Measurements from ENCODE around the gene ZFYVE28.
A peak's percentile ranks its signal among the peaks of the same experiment; 100 is the strongest.

ZFYVE28 gene

DNA sequence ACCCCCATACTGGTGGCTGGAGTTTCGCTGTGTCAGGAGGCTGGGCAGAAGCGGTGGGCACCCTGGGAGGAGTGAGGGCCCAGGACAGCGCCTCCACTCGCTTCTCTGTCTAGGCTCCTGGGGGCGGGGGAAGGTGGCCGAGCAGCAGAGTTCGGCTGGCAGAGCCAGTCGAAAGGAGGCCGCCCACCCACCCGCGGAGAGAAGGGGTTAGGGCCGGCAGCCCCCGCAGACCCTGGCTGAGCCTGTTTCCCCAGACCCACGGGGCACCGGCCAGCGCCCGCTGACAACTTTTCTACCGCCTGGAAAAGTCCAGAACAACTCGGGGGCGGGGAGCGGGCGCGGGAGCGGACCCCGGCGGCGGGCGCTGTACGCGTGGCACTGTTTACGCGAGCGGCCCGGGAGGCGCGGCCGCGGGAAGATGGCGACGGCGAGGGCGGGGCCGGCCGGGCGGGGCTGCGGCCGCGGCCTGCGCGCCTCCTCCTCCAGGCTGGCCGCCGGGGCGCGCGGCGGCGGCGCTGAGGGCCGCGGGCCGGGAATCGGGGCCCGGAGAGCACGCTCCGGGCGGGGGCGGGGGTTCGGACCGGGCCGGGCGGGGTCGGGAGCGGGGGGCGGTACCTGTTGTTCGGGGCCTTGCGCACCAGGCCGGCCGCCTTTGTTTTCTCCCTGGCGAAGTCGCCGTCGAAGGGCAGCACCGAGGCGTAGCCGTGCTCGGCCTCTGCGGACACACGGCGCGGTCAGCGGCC lies 157.2 kb downstream of the ZFYVE28 start:
- TF ChIP-seq, protein P1, sequence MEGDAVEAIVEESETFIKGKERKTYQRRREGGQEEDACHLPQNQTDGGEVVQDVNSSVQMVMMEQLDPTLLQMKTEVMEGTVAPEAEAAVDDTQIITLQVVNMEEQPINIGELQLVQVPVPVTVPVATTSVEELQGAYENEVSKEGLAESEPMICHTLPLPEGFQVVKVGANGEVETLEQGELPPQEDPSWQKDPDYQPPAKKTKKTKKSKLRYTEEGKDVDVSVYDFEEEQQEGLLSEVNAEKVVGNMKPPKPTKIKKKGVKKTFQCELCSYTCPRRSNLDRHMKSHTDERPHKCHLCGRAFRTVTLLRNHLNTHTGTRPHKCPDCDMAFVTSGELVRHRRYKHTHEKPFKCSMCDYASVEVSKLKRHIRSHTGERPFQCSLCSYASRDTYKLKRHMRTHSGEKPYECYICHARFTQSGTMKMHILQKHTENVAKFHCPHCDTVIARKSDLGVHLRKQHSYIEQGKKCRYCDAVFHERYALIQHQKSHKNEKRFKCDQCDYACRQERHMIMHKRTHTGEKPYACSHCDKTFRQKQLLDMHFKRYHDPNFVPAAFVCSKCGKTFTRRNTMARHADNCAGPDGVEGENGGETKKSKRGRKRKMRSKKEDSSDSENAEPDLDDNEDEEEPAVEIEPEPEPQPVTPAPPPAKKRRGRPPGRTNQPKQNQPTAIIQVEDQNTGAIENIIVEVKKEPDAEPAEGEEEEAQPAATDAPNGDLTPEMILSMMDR (IDR thresholded peaks at IDR 0.05; ENCODE audit: extremely low read depth, missing control alignments) = no peak
- peak; percentile 86 for DNase-seq (ENCODE audit: low spot score)

DNA sequence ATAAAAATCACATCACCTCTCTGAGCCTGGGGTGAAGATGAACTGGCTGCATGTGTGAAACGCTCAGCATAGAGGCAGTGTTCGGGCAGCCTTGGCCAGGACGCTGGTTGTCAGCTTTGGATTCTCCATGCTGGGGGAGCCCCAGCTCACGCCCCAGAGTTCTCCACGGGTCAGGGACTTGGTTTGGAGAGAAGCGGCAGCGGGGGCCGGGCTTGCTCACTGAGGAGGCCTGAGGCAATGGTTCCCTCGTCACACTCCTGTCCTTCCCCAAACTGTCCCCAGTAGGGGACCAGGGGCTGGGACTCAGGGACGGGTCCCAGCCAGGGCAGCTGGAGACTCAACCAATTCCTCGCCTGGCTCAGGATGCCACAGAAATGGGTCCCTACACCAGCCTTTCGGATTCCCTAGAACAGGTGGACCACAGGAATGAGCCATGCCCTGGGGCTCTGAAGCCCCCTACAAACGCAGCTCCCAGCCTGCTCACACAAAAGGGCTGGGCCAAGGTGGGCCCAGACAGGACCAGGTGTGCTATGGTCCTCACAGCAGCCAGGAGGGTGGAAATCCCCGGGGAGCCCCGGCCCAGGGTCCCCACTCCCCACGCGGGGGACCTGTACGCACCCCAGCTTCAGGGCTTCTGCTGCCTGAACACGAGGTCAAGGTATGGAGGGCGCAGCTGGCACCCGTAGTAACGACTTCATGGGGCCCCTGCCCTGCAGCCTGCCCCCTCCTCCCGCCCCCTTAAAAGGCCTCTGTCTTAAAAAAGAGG lies 157.9 kb downstream of the ZFYVE28 start:
- TF ChIP-seq, protein P1 (IDR thresholded peaks at IDR 0.05; ENCODE audit: extremely low read depth, missing control alignments) = no peak
- no peak for DNase-seq (ENCODE audit: low spot score)

DNA sequence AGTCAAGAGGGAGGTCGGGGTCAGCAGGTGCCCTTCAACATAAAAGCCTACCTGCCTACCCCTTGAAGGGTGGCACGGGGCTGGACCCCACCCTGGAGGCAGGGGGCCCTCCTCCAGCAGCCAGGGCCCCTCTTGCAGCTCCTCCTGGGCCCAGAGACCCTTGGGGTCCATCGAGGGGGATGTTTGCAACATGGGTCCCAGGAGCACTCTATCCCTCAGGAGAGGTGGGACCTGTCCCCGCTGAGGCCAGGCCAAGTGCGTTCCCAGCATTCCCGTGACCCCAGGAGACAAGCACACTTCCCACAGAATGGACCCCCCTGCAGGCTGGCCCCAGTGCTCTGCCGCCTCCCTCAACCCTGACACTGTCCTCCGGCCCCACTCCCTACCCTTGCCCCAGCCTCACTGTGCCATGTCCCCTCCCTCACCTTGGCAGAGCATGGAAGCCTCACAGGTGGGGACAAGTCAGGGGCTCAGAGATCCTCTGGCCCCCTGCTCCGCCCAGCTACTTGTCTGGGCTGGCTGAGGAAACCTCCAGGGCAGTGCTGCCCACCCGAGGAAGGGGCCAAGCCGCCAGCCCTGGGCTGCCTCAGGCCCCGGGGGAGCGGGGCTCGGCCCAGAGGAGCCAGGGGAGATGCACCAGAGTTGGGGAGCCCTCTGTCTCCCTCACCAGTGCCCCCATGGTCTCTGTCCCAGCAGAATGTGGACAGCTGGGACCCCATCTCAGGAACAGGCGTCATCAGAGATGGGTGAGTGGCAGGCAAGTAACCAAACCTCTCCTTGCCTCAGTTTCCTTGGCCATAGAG lies 158.7 kb downstream of the ZFYVE28 start:
- TF ChIP-seq, protein P1 (IDR thresholded peaks at IDR 0.05; ENCODE audit: extremely low read depth, missing control alignments) = no peak
- DNase-seq (ENCODE audit: low spot score) = no peak

DNA sequence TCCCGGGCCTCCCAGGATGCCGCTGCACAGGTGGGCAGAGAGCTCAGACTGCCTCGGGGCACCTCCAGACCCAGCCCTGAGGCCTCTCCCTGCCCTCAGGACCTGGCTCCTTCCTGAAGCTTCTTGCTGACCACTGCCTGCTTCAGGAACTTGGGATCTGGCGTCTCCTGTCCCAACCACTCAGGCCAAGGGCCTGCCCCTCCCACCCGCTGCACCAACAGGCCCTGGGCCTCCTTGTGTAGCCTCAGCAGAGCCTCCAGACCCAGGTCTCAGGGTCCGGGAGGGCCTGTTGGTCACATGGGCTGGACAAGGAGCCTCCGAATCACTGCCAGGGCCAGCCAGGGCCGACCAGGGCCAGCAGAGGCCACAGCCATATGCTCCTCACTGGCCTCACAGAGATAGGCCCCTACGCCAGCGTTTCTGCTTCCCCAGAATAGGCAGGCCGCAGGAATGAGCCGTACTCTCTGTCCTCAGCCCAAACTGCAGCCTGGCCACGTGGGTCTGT lies 159.4 kb downstream of the ZFYVE28 start:
- TF ChIP-seq, protein P1 (IDR thresholded peaks at IDR 0.05; ENCODE audit: extremely low read depth, missing control alignments) = no peak
- DNase-seq (ENCODE audit: low spot score) = no peak

DNA sequence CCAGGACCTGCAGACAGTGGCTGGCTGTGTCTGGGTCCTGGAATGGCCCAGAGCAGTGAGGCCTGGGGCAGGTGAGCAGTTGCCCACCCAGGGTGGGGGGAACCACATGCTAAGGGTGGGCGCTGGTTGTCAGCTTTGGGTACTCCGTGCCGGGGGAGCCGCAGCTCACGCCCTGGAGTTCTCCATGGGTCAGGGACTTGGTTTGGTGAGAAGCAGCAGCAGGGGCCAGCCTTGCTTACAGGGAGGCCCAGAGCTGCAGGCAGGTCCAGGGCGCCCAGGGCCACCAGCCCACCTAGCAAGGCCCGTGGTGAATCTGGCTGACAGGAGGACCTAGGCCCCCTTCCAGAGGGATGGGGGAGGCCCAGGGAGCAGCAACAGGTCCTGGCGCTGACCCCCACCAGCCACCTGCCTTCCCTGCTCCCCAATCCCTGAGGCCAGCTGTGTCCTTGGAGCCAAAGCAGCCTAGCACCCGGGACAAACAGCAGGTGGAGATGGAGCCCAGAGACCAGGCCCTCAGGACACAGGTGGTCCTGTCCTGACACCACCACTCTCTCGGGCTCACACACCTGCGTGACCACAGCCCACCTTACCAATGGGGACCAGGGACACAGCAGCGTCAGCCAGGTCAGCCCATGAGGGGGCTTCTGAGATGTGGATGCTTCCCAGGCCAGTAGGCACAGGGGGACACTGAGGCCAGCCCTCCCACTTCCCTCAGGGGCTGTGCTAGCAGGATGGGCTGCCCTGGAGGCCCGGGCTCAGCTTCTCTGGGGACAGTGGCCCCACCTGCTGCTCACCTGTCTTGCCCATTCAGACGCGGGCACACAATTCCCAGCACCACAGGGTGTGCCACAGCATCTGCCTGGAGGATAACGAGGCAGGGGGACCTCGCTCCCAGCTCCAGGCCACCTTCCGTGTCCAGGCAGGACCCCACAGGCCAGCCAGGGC lies 160.1 kb downstream of the ZFYVE28 start:
- no peak for DNase-seq (ENCODE audit: low spot score)
- TF ChIP-seq, protein P1 (IDR thresholded peaks at IDR 0.05; ENCODE audit: extremely low read depth, missing control alignments) = no peak

DNA sequence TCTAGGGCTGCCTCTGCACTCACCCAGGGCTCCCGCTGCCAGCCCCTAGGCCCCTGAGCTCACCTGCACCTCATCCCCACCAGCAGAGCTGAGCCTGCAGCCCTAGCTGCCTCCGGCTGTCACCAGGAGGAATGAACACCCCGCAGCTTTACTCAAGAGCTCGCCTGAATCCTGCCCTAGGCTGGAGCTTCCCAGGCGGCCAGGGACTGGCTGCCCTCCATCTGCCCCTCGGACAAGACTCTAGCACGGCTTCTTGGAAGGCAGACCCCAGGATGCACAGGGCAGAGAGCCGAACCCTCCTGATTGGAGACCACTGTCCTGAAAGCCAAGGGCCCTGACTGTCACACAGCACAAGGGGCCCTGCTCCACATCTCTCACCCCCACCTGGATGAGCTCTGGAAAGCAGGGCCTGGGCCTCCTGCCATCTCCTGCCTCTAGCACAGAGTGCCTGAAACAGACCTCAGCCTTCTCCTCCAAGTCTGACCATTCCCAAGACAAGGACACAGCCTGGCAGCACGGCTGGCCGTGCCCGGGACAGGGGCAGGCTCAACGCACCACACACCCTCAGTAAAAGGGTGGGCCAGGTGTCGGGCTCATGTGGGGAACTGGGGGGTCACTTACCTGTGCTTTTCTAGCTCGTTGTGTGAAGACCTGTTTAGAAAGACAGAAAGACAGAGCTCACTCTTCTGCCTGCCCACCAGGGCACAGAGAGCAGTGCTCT lies 160.9 kb downstream of the ZFYVE28 start:
- TF ChIP-seq, protein P1 (IDR thresholded peaks at IDR 0.05; ENCODE audit: extremely low read depth, missing control alignments) = no peak
- DNase-seq (ENCODE audit: low spot score) = no peak
